NCI-H1417 (cell line): ENCODE data around the gene LMTK3.

ENCODE experiments used
- DNase-seq, 3 experiments: peaks; one replicate each; lab custom pipeline; 2025; lab: John Stamatoyannopoulos, UW

Gene LMTK3

GRCh38 chr19:48508729-48509411, 2.8 kb downstream of the LMTK3 start:
- DNase-seq = no peak

GRCh38 chr19:48507911-48508439, 3.7 kb downstream of the LMTK3 start:
- no peak for DNase-seq

- peak; percentile 17 to 65 (median 52) for DNase-seq
Measured at GRCh38 chr19:48506138-48506733, 5.4 kb downstream of the LMTK3 start.

GRCh38 chr19:48502350-48503018, 9.2 kb downstream of the LMTK3 start:
- no peak for DNase-seq

GRCh38 chr19:48501494-48502349, 9.9 kb downstream of the LMTK3 start:
- peak; percentile 96 to 99 (median 98) for DNase-seq

GRCh38 chr19:48500830-48501493, 10.7 kb downstream of the LMTK3 start:
- DNase-seq = peak in 1 of 3 experiments; percentile 25

GRCh38 chr19:48499316-48500090, 12.1 kb downstream of the LMTK3 start:
- no peak for DNase-seq

GRCh38 chr19:48498595-48499311, 12.9 kb downstream of the LMTK3 start:
- no peak for DNase-seq

GRCh38 chr19:48497728-48498594, 13.7 kb downstream of the LMTK3 start:
- no peak for DNase-seq

- no peak for DNase-seq
Measured at GRCh38 chr19:48496959-48497727, 14.5 kb downstream of the LMTK3 start.

GRCh38 chr19:48495396-48495795, 16.2 kb downstream of the LMTK3 start:
- DNase-seq = no peak

GRCh38 chr19:48493718-48494401, 17.8 kb downstream of the LMTK3 start:
- peak in 1 of 3 experiments; percentile 29 for DNase-seq

- peak; percentile 97 to 100 (median 99) for DNase-seq
Measured at GRCh38 chr19:48492925-48493717, 18.5 kb downstream of the LMTK3 start.

GRCh38 chr19:48491793-48492123, 19.9 kb downstream of the LMTK3 start:
- no peak for DNase-seq

GRCh38 chr19:48490981-48491792, 20.4 kb downstream of the LMTK3 start:
- peak; percentile 64 to 78 (median 74) for DNase-seq
